PC-3 (cell line): ENCODE results near the gene KRT35.

Experiments used
- CTCF ChIP-seq: fragments of 300-600 bp; sonication (generic); conservative IDR thresholded peaks from 2 replicates; pipeline ENCODE4 v1.5.1; 2017; ENCODE audit warnings: antibody characterized with exemption, low read depth, mild to moderate bottlenecking, low read length
- EZH2phosphoT487 ChIP-seq: fragments of 300-600 bp; sonication (generic); IDR thresholded peaks from 2 replicates; pipeline ENCODE4 v1.6.1; 2018; ENCODE audit warnings: mild to moderate bottlenecking, antibody characterized with exemption, low read length, borderline replicate concordance

GRCh38 chr17:41463746-41464145, 17.2 kb downstream of the KRT35 start:
- no peak for TF ChIP-seq CTCF
- no peak for TF ChIP-seq EZH2phosphoT487
